22Rv1 (cell line): ENCODE data around the gene SSBP2.

Source experiments
- ZFX ChIP-seq: fragments of 450-650 bp; IDR thresholded peaks from 2 replicates; pipeline ENCODE4 v1.6.1; 2017; ENCODE audit warnings: antibody characterized with exemption, borderline replicate concordance
- TF ChIP-seq, protein P1 (sequence below): fragments of 450-650 bp; IDR thresholded peaks from 2 replicates; pipeline ENCODE4 v1.5.1; 2017; ENCODE audit warnings: mild to moderate bottlenecking

DNA sequence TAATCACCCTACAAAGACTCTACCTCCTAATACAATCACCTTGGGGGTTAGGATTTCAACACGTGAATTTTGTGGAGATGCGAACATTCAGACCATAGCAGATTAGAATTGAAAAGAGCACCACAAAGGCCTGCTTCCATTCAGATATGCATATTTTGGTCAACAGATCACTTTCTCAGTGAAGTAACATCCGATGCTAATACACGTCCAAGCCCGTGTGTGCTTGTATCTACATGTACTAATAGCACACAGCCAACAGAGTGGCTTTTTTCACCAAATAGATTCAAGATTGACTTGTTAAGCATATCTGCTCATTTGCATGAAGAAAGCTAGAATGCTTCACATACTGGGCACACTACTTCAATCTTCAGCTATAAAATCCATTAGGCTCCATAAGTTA, 35.6 kb upstream of the SSBP2 start:
- TF ChIP-seq, protein P1, sequence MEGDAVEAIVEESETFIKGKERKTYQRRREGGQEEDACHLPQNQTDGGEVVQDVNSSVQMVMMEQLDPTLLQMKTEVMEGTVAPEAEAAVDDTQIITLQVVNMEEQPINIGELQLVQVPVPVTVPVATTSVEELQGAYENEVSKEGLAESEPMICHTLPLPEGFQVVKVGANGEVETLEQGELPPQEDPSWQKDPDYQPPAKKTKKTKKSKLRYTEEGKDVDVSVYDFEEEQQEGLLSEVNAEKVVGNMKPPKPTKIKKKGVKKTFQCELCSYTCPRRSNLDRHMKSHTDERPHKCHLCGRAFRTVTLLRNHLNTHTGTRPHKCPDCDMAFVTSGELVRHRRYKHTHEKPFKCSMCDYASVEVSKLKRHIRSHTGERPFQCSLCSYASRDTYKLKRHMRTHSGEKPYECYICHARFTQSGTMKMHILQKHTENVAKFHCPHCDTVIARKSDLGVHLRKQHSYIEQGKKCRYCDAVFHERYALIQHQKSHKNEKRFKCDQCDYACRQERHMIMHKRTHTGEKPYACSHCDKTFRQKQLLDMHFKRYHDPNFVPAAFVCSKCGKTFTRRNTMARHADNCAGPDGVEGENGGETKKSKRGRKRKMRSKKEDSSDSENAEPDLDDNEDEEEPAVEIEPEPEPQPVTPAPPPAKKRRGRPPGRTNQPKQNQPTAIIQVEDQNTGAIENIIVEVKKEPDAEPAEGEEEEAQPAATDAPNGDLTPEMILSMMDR, result no peak
- no peak for TF ChIP-seq ZFX
